GDM1 (cell line): ENCODE measurements around the gene MEN1.

Source experiments
- DNase-seq: peaks from one replicate; lab custom pipeline; 2025; lab: John Stamatoyannopoulos, UW

Gene MEN1

DNA sequence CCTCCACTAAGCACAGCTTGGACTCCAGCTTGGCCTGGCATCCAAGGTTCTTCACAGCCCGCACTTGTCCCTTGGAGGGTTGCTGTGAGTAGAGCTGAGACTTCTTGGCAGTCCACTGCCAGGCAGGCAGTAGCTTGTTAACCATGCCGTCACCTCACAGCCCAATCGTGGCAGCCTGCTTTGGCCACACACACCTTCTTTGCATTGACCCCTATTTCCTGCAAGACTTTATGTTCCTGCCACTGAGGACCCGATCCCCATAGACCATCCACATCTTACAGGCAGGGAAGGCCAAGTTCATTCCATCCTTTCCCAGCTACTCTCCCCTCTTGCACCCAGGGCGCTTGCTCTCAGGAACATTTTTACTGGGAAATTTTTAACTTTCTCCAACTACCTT, 48.1 kb downstream of the MEN1 start:
- no peak for DNase-seq

DNA sequence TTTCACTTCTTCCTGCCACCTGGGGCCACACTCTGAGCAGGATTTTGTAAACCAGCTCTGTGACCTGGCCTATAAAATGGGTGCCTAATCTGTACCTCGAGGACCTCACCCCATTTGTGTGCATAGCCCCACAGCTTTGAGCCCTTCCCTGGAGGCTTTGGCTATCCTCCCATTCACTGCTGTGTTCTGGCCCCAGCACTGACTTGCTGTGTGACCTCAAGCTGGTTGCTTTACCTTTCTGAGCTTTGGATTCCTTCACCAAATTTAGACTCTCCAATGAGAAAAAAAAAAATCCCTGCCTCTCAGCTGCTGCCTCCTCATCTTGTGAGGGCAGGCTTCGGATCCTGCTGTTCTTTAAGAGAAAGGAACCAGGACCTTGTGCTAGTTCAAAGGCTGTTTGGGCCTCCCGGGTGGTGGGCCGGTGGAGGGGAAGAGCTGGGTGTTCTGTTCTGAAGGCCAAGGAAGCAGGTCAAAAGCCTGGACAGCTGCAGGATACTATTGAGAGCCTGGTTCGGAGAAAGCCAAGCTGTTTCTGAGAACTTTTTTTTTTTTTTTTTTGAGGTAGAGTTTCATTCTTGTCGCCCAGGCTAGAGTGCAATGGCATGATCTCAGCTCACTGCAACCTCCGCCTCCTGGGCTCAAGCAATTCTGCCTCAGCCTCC, 49.5 kb downstream of the MEN1 start:
- DNase-seq, result no peak

DNA sequence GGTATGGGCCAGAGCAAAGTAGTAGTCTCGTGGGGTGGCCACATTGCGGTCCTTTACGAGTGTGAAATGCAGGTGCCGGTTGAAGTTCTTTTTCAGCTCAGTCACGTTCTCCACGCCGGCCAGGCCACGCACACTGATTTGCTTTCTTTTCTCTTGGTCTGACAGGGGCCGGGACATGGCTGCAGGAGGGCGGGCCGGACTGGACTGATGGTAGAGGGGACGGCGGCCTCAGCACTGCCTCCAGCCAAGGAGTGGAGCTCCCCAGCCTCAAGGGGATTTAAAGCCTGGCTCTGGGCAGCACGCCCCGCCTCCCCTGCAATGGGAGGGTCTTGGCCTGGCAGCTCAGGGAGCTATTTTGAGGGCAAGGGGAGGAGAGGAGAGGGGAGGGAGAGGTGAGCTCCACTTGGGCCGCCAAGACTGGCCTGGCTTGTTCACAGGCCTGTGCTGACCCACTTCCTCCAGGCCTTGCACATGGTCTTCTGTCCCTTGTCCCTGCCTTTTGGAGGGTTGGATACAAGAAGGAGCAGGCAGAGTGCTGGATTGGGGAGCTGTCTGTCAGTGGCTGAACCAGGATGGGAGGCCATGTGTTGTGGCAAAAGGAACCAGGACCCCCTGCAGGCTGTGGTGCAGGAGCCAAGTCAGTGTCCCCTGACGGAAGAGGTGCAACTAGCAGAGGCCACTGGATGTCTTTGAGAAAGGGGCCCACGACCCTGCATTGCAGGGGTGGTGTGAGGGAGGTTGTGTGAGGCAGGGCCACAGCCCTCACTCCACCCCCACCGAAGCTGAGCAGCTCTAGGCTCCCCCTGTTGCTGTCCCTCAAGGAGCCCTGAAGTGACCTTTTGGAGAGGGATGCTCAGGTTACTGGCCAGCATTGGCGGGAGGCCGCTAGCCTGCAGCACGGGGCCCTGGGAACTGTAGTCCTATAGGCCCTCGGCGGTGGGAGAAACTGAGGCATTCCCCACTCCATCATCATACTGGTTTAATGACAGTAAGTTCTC, 50.3 kb downstream of the MEN1 start, which contains the start of gene PYGM:
TSS of gene PYGM (minus strand) at position 253 of the 998 bp plus-strand sequence. CDS start at position 177, 76 bp downstream.
- DNase-seq, result no peak

DNA sequence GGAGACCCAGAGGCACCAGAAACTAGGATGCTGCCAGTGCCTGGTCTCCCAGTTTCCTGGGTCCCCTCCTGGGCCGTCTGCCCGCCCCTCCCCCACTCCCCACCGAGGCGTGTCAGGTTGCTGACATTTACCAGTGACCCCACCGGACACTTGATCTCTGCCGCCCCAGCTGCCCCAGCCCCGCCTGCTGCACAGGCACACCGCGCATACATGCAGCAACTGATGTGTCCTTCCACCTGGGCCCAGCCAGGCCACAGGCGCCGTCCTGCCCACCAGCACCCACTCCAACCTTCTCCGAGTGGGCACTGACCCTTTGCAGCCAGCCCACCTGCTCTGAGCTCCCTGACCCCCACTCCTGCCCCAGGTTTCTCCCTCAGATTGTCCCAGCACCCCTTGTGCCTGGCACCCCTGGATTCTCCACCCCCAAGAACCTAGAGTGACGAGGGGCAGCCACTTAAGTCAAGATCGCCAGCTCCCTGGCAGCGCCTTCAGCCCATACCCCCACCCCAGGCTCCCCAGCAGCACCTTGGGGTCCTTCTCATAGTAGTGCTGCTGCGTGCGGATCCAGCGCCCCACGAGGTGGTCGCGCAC, 51.1 kb downstream of the MEN1 start:
- no peak for DNase-seq

GRCh38 chr11:64758330-64759079, 51.8 kb downstream of the MEN1 start:
- no peak for DNase-seq

- DNase-seq, result no peak
These were observed 52.6 kb downstream of the MEN1 start for GRCh38 chr11:64757549-64758329.

DNA sequence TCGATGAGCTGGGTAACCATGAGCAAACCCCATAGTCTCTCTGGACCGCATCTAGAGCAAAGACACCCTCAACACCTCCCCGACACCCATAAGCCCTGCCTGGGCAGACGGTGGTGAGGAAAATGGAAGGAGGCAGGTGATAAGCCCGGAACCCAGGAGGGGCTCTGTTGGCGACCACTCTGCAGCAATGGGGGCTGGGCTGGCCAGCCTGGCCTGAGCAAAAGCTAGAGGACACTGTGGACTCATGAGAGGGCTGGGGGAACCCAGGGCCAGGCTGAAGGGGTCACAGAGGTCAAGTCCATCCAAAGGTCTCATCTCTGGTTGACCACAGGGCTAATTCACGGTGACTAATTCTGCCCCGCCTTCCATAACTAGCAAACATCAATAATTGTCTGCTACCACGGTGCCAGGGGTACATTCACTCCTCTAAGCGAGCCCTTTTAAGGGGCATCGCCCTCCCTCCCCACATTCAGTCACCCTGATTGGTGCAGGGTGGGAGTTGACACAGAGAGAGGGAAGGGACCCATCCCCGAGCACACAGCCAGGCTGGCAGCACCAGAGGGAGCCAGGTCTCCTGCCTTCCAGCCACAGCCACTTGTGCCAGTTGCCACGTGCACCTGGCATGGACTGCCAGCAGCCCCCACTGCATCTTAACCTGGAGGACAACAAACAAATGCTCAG, 54.5 kb downstream of the MEN1 start:
- no peak for DNase-seq

DNA sequence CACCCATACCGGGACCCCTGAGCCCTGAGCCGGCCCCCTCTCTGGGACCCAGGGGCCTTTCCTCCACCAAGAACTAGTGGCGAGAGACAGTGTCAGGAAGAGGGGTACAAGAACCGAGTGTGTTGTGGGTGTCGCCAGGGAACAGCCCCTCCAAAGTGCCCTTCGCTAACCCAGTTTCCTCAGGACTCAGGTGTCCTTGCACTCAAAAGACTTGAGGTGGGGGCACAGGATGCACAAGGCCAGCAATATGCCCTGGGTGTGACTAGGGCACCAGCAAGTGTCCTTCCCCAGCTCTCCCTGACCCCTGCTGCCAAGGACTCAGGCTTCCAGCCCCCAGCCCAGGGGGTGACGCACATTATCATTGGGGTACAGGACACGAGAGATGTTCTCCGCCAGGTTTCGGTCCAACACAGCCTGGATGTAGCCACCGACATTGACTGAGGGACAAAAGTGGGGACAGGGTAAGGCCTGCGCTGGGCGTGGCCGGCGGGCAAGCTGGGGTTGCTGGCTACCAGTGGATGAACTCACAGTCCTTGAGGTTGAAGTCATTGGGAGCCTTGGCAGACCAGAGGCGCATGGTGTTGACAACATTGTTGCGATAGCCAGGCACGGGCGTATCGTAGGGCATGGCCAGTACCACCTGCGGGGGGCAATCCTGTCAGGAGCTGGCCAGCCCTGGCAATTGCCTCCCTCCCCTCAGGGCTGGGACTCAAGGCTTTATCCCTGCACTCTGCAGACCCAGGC, 55.3 kb downstream of the MEN1 start:
- DNase-seq, result no peak

DNA sequence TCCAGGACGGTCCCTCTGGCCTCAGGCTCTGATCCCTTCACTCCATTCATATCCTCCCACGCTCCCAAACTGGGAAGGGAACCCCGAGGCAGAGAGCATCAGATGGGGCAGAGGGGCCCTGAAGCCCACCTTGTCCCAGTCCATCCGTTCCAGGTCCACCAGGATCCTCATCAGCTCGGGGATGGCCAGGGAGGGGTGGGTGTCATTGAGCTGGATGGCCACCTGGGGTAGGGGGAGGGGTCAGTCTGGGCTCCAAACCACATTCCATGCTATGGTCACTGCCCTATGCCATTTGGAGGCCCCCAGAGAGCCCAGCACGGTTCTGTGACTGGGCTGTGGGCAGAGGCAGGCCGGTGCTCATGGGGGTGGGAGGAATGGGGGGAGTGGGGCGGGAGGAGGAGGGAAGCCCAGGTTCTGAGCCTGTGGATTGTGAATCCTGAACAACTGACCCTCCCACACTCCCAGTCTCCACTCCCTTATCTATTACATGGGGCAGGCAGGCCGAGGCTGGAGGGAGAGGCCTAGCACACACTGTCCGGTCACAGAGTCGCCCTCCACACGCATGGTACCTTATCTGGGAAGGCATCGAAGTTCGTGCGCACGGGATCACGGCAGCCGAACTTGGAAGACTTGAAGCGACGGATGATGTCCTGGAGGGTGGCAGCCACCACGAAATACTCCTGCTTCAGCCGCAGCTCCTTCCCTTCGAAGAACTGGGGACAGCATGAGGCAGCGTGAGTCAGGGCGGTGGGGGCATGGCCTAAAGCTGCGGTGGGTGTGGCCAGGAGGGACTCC, 56.0 kb downstream of the MEN1 start:
- no peak for DNase-seq
